HepG2 (cell line): ENCODE measurements around the gene SOAT1. TPM values are rescaled to one million over a fixed set of nuclear protein-coding genes. Genes with fewer than 3 reads are reported as not detected.

ENCODE experiments used
- ATAC-seq: fragments of 200-7000 bp; cut with Tn5 transposase; 3 replicates; pipeline ENCODE4 v1.9.1; 2020; ENCODE audit warnings: mild to moderate bottlenecking, moderate library complexity
- BruUV-seq: library from RNA; stranded (reverse); fragments of 400-500 nt; replicated peaks from 2 replicates; lab custom pipeline; 2021; lab: Mats Ljungman, UMichigan
- CTCF ChIA-PET: fragments of 300-600 bp; formaldehyde crosslinking; extraction: SDS; loops from one replicate; lab custom pipeline; 2021; ENCODE audit warnings: low total read pairs, inconsistent platforms, low intra/inter-chr PET ratio; lab: Yijun Ruan, JAX
- POLR2A ChIA-PET: fragments of 350-600 bp; sonication (Branson Sonifier 250); formaldehyde crosslinking; loops from one replicate; lab custom pipeline; 2020; ENCODE audit warnings: antibody characterized with exemption, inconsistent platforms; lab: Yijun Ruan, JAX
- DNase-seq: peaks from one replicate; pipeline ENCODE4 v3.0.0-alpha.2; 2015; ENCODE audit warnings: low spot score
- FAIRE-seq: peaks from 3 replicates; lab custom pipeline; 2011; peaks lifted over from hg19 to GRCh38; lab: Jason Lieb, UNC
- H2AFZ ChIP-seq: one replicate; pipeline ENCODE4 v1.6.1; 2011; ENCODE audit warnings: low read length, inconsistent platforms
- H3K27ac ChIP-seq: fragments of 300-600 bp; 3 replicates; pipeline ENCODE4 v1.8.0; 2011; ENCODE audit warnings: mixed run types, mild to moderate bottlenecking, mixed read lengths, low read length, inconsistent platforms; ENCODE audit not compliant: insufficient read depth; ENCODE audit errors: extremely low read length
- H3K27me3 ChIP-seq, 2 experiments: fragments of 200-600 bp in 1 of 2; 2 replicates in 1 of 2; 3 replicates in 1 of 2; pipeline versions ENCODE4 v1.6.0 to v1.8.0; 2011; ENCODE audit warnings: low read length in 2 of 2, mild to moderate bottlenecking in 2 of 2, moderate library complexity in 2 of 2, inconsistent platforms in 1 of 2; ENCODE audit not compliant: insufficient read depth in 2 of 2, control insufficient read depth in 1 of 2
- H3K36me3 ChIP-seq, 2 experiments: fragments of 200-600 bp in 1 of 2; replicated peaks in 1 of 2; 2 replicates in 1 of 2; 3 replicates in 1 of 2; pipeline versions ENCODE4 v1.5.1 to v1.8.0; 2011; ENCODE audit warnings: low read length in 2 of 2, inconsistent platforms in 1 of 2; ENCODE audit not compliant: insufficient read depth in 2 of 2, control insufficient read depth in 1 of 2
- H3K4me1 ChIP-seq: 2 replicates; pipeline ENCODE4 v1.5.1; 2012; ENCODE audit warnings: low read length, inconsistent platforms; ENCODE audit not compliant: insufficient read depth
- H3K4me2 ChIP-seq: 2 replicates; pipeline ENCODE4 v1.6.0; 2011; ENCODE audit warnings: low read depth, low read length, inconsistent platforms
- H3K4me3 ChIP-seq, 3 experiments: fragments of 200-600 bp in 1 of 3; sonication (generic), shearing (Covaris generic) in 1 of 3; replicated peaks in 1 of 3; 2 replicates each; pipeline ENCODE4 v1.5.1; 2011 to 2016; ENCODE audit warnings: low read length in 3 of 3, inconsistent platforms in 2 of 3, low read depth in 2 of 3, mild to moderate bottlenecking in 2 of 3, control low read depth in 1 of 3, mixed read lengths in 1 of 3; ENCODE audit not compliant: insufficient read depth in 1 of 3
- H3K79me2 ChIP-seq: one replicate; pipeline ENCODE4 v1.6.1; 2011; ENCODE audit warnings: low read length, inconsistent platforms; ENCODE audit not compliant: insufficient read depth
- H3K9ac ChIP-seq: 2 replicates; pipeline ENCODE4 v1.6.0; 2011; ENCODE audit warnings: mild to moderate bottlenecking, low read depth, low read length, inconsistent platforms; ENCODE audit not compliant: insufficient read depth
- H3K9me3 ChIP-seq: 2 replicates; pipeline ENCODE4 v1.5.1; 2012; ENCODE audit warnings: mild to moderate bottlenecking, low read length
- H4K20me1 ChIP-seq: 2 replicates; pipeline ENCODE4 v1.6.0; 2011; ENCODE audit warnings: inconsistent platforms, mild to moderate bottlenecking, low read length, moderate library complexity; ENCODE audit not compliant: insufficient read depth
- HDAC2 ChIP-seq: sonication (generic); formaldehyde crosslinking; IDR thresholded peaks from 2 replicates; pipeline ENCODE4 v1.4.0; 2020; ENCODE audit warnings: missing genetic modification reagents
- KIAA2018 ChIP-seq: sonication (generic); formaldehyde crosslinking; IDR thresholded peaks from 2 replicates; pipeline ENCODE4 v1.5.0; 2020; ENCODE audit warnings: mild to moderate bottlenecking, missing genetic modification reagents, borderline replicate concordance
- REXO4 ChIP-seq: sonication (generic); formaldehyde crosslinking; IDR thresholded peaks from 2 replicates; pipeline ENCODE4 v1.8.0; 2022; ENCODE audit warnings: missing genetic modification reagents, mild to moderate bottlenecking, borderline replicate concordance
- SSRP1 ChIP-seq: IDR thresholded peaks from 2 replicates; pipeline ENCODE4 v1.6.1; 2016; ENCODE audit warnings: control low read depth
- ZBTB42 ChIP-seq: sonication (generic); formaldehyde crosslinking; IDR thresholded peaks from 2 replicates; pipeline ENCODE4 v1.5.0; 2020; ENCODE audit warnings: mild to moderate bottlenecking, missing genetic modification reagents
- ZNF3 ChIP-seq: IDR thresholded peaks from 2 replicates; pipeline ENCODE4 v1.7.0; 2017; ENCODE audit warnings: inconsistent platforms
- ZNF383 ChIP-seq: sonication (generic); formaldehyde crosslinking; IDR thresholded peaks from 2 replicates; pipeline ENCODE4 v1.4.0; 2020; ENCODE audit warnings: missing genetic modification reagents, mild to moderate bottlenecking, borderline replicate concordance
- ZNF598 ChIP-seq: sonication (generic); formaldehyde crosslinking; IDR thresholded peaks from 2 replicates; pipeline ENCODE4 v1.5.1; 2020; ENCODE audit warnings: mild to moderate bottlenecking, missing genetic modification reagents, borderline replicate concordance
- ZNF772 ChIP-seq: sonication (generic); formaldehyde crosslinking; IDR thresholded peaks from 2 replicates; pipeline ENCODE4 v1.5.0; 2020; ENCODE audit warnings: mild to moderate bottlenecking, missing genetic modification reagents
- WGBS: methylation state at CpG from one replicate; pipeline ENCODE4 v1.1.6; 2017; ENCODE audit warnings: low lambda C conversion rate; 5-methylcytosine and 5-hydroxymethylcytosine counted together
- in situ Hi-C: cut with HindIII; loops from 2 replicates; pipeline ENCODE4 v1.10.0; 2017; ENCODE audit warnings: low pct_unique_long_range_greater_than_20kb; ENCODE audit not compliant: extremely low pct_ligation_motif_present
- intact Hi-C: fragments of 100-400 bp; cut with micrococcal nuclease; formaldehyde crosslinking; loops from one replicate; pipeline ENCODE4 v1.10.0; 2022; ENCODE audit not compliant: unreplicated experiment
- polyA plus RNA-seq, 8 experiments: library from polyadenylated mRNA; depleted of rRNA in 3 of 8; stranded (reverse) in 7 of 8; unstranded in 1 of 8; fragments of >200 nt; fragmentation: Illumina TruSeq in 4 of 8; extraction: Trizol in 4 of 8; gene quantifications; 2 replicates each; pipeline versions ENCODE4 v1.2.1 to v1.2.3, GENCODE V29; 2011 to 2016; ENCODE audit warnings: low read depth in 4 of 8, missing spikeins in 1 of 8, mixed read lengths in 1 of 8; ENCODE audit not compliant: insufficient read depth in 1 of 8
- total RNA-seq, 5 experiments: library from RNA; depleted of rRNA; stranded (reverse); fragments of >200 nt; fragmentation: Illumina TruSeq; extraction: Trizol; gene quantifications; 2 replicates each; pipeline ENCODE4 v1.2.3, GENCODE V29; 2016; ENCODE audit warnings: low read depth in 1 of 5
- TF ChIP-seq, protein P1 (sequence below): sonication (generic); formaldehyde crosslinking; IDR thresholded peaks from 2 replicates; pipeline ENCODE4 v1.4.0; 2020; ENCODE audit warnings: mild to moderate bottlenecking, missing genetic modification reagents
- TF ChIP-seq, protein P2 (sequence below): sonication (generic); formaldehyde crosslinking; IDR thresholded peaks from 2 replicates; pipeline ENCODE4 v1.5.1; 2020; ENCODE audit warnings: missing genetic modification reagents, mild to moderate bottlenecking, borderline replicate concordance

The SOAT1 gene
- total and polyA plus RNA-seq, 2 of the 13 experiments (the other 11 are each of a cell fraction or from before 2014, with no cell fraction given): 22.3 to 52.0 TPM

- TF ChIP-seq, protein P1, sequence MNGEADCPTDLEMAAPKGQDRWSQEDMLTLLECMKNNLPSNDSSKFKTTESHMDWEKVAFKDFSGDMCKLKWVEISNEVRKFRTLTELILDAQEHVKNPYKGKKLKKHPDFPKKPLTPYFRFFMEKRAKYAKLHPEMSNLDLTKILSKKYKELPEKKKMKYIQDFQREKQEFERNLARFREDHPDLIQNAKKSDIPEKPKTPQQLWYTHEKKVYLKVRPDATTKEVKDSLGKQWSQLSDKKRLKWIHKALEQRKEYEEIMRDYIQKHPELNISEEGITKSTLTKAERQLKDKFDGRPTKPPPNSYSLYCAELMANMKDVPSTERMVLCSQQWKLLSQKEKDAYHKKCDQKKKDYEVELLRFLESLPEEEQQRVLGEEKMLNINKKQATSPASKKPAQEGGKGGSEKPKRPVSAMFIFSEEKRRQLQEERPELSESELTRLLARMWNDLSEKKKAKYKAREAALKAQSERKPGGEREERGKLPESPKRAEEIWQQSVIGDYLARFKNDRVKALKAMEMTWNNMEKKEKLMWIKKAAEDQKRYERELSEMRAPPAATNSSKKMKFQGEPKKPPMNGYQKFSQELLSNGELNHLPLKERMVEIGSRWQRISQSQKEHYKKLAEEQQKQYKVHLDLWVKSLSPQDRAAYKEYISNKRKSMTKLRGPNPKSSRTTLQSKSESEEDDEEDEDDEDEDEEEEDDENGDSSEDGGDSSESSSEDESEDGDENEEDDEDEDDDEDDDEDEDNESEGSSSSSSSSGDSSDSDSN (CRISPR knock-in tag): no peak
- TF ChIP-seq, all 625 proteins: peak for 0
Measured at GRCh38 chr1:179310721-179311120, 17.1 kb downstream of the SOAT1 start (continued).

DNA sequence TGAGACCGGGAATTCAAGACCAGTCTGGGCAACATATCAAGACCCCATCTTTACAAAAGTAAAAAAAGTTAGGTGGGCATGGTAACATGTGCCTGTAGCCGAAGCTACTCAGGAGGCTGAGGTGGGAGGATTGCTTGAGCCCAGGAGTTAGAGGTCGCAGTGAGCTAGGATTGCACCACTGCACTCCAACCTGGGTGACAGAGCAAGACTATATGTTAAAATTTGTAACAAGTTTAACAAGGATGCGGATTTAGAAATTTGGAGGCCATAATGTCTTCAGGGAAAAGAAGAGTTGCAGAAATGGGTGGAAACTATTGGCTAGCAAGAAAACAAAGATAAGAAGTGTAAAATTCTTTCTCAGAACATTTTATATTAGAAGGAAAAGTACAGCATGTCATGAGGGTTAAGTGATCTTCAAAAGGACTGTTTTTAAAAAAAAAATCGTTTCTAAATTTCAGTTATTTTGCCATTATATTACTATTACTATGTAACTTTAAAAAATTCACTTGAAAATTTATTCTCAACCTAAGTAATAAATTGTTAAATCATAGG lies 17.6 kb downstream of the SOAT1 start:
- Histone ChIP-seq H4K20me1 (no peaks in the 10 kb centered on the region), H3K9me3 (no peaks in the 10 kb centered on the region), H3K9ac (no peak overlapping the region), H3K27ac (no peak overlapping the region), H3K4me2 (no peak overlapping the region), H2AFZ (no peak overlapping the region), H3K4me1 (no peaks in the 10 kb centered on the region), H3K27me3 (no peaks in the 10 kb centered on the region), H3K36me3 (peaks cover 0 to 25% of the 10 kb centered on the region in 2 experiments; a peak in 3 of 5 replicates), H3K4me3 (no peak overlapping the region), H3K79me2 (peaks cover 9% of the 10 kb centered on the region)
- 95% methylated on average over 5 of the region's 5 CpGs for WGBS
- ChIA-PET POLR2A (no interaction called here), CTCF (no interaction called here)
- ATAC-seq (no peak), DNase-seq (no peak), FAIRE-seq (no peak)
- intact Hi-C loops: no loop called here
- TF ChIP-seq HDAC2 (CRISPR knock-in tag) (no peak), KIAA2018 (CRISPR knock-in tag) (no peak), REXO4 (CRISPR knock-in tag) (no peak), ZNF3 (CRISPR knock-in tag) (no peak), SSRP1 (CRISPR knock-in tag) (no peak), ZNF383 (CRISPR knock-in tag) (no peak), ZNF772 (CRISPR knock-in tag) (no peak), ZBTB42 (CRISPR knock-in tag) (no peak), ZNF598 (no peak)
- TF ChIP-seq, protein P2, sequence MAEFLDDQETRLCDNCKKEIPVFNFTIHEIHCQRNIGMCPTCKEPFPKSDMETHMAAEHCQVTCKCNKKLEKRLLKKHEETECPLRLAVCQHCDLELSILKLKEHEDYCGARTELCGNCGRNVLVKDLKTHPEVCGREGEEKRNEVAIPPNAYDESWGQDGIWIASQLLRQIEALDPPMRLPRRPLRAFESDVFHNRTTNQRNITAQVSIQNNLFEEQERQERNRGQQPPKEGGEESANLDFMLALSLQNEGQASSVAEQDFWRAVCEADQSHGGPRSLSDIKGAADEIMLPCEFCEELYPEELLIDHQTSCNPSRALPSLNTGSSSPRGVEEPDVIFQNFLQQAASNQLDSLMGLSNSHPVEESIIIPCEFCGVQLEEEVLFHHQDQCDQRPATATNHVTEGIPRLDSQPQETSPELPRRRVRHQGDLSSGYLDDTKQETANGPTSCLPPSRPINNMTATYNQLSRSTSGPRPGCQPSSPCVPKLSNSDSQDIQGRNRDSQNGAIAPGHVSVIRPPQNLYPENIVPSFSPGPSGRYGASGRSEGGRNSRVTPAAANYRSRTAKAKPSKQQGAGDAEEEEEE (CRISPR knock-in tag): no peak
- BruUV-seq: no TSS peak
- in situ Hi-C loops: no loop called here
